ENCODE data around the gene ALPP. TPM values are rescaled to one million over a fixed set of nuclear protein-coding genes. Genes with fewer than 3 reads are reported as not detected.
A peak's percentile ranks its signal among the peaks of the same experiment; 100 is the strongest.
"Not testable (repeated sequence)": the region's sequence is repeated elsewhere in the genome, so short reads cannot be mapped to it uniquely, and the experiment has no call there.

Gene ALPP
- total and polyA plus RNA-seq, 2 experiments from 2014 or later: not detected

- Histone ChIP-seq H3K27ac (no peak overlapping the region), H3K4me1 (ENCODE audit: insufficient read depth) (peaks cover 4% of the 10 kb centered on the region; the same call in 1 of the 2 replicates), H3K9me3 (ENCODE audit: low read depth) (no peaks in the 10 kb centered on the region), H3K36me3 (ENCODE audit: low read depth) (no peaks in the 10 kb centered on the region), H3K4me2 (ENCODE audit: unreplicated experiment) (no peak overlapping the region), H3F3A (ENCODE audit: insufficient read depth) (no peaks in the 10 kb centered on the region), H3K4me3 (no peak overlapping the region), H3K27me3 (replicated peaks; ENCODE audit: insufficient read depth) (peaks cover 73% of the 10 kb centered on the region), H4K20me1 (ENCODE audit: insufficient read depth) (no peaks in the 10 kb centered on the region), H2AFZ (no peak overlapping the region), H3K9me2 (ENCODE audit: insufficient read depth) (no peaks in the 10 kb centered on the region), H3K9ac (no peak overlapping the region), H3K79me2 (ENCODE audit: insufficient read depth) (no peaks in the 10 kb centered on the region)
- in situ Hi-C loops (cut with MboI): no loop called here
- WGBS, 2 experiments (ENCODE audit: low coverage in 1 of 2, low lambda C conversion rate in 2 of 2, missing lambda C conversion rate in 2 of 2): 3 to 9% methylated on average over 6 of the region's 6 CpGs
- DNase-seq: peak; percentile 33
- no peak for TF ChIP-seq EZH2 (IDR thresholded peaks at IDR 0.05; ENCODE audit: insufficient read depth, poor library complexity, severe bottlenecking)
- TF ChIP-seq EZH2phosphoT487 (IDR thresholded peaks at IDR 0.05; ENCODE audit: insufficient read depth, low read depth): no peak
Observed at GRCh38 chr2:232389327-232389726, 10.8 kb downstream of the ALPP start.

- H3F3A ChIP-seq (ENCODE audit: insufficient read depth): no peaks in the 10 kb centered on the region
- H3K27ac ChIP-seq: no peak overlapping the region
- H3K27me3 ChIP-seq (replicated peaks; ENCODE audit: insufficient read depth): peaks cover 73% of the 10 kb centered on the region
- H3K36me3 ChIP-seq (ENCODE audit: low read depth): no peaks in the 10 kb centered on the region
- H3K9ac ChIP-seq: no peak overlapping the region
- H2AFZ ChIP-seq: no peak overlapping the region
- in situ Hi-C loops (cut with MboI): no loop called here
- no peaks in the 10 kb centered on the region for H3K9me3 ChIP-seq (ENCODE audit: low read depth)
- no peaks in the 10 kb centered on the region for H4K20me1 ChIP-seq (ENCODE audit: insufficient read depth)
- no peak overlapping the region for H3K4me2 ChIP-seq (ENCODE audit: unreplicated experiment)
- 56 to 62% methylated on average over 3 of the region's 3 CpGs for WGBS, 2 experiments (ENCODE audit: low coverage in 1 of 2, low lambda C conversion rate in 2 of 2, missing lambda C conversion rate in 2 of 2)
- no peaks in the 10 kb centered on the region for H3K4me1 ChIP-seq (ENCODE audit: insufficient read depth)
- H3K79me2 ChIP-seq (ENCODE audit: insufficient read depth): no peaks in the 10 kb centered on the region
- no peak for DNase-seq
- TF ChIP-seq EZH2phosphoT487 (IDR thresholded peaks at IDR 0.05; ENCODE audit: insufficient read depth, low read depth): no peak
- TF ChIP-seq EZH2 (IDR thresholded peaks at IDR 0.05; ENCODE audit: insufficient read depth, poor library complexity, severe bottlenecking): no peak
- no peak overlapping the region for H3K4me3 ChIP-seq
- H3K9me2 ChIP-seq (ENCODE audit: insufficient read depth): no peaks in the 10 kb centered on the region
Observed at GRCh38 chr2:232390661-232391060, 12.1 kb downstream of the ALPP start.

GRCh38 chr2:232393556-232393955 lies 15.0 kb downstream of the ALPP start:
- no peak for DNase-seq
- no peaks in the 10 kb centered on the region for H3K4me1 ChIP-seq (ENCODE audit: insufficient read depth)
- H3K27me3 ChIP-seq (replicated peaks; ENCODE audit: insufficient read depth): peaks cover 54% of the 10 kb centered on the region
- H3K79me2 ChIP-seq (ENCODE audit: insufficient read depth): no peaks in the 10 kb centered on the region
- in situ Hi-C loops (cut with MboI): no loop called here
- no peaks in the 10 kb centered on the region for H4K20me1 ChIP-seq (ENCODE audit: insufficient read depth)
- WGBS, 2 experiments (ENCODE audit: low coverage in 1 of 2, low lambda C conversion rate in 2 of 2, missing lambda C conversion rate in 2 of 2): 78 to 81% methylated on average over 8 of the region's 8 CpGs
- H3K4me3 ChIP-seq: no peak overlapping the region
- no peak overlapping the region for H3K4me2 ChIP-seq (ENCODE audit: unreplicated experiment)
- H3K9ac ChIP-seq: no peak overlapping the region
- TF ChIP-seq EZH2 (IDR thresholded peaks at IDR 0.05; ENCODE audit: insufficient read depth, poor library complexity, severe bottlenecking) (no peak), EZH2phosphoT487 (IDR thresholded peaks at IDR 0.05; ENCODE audit: insufficient read depth, low read depth) (no peak)
- H3K36me3 ChIP-seq (ENCODE audit: low read depth): no peaks in the 10 kb centered on the region
- no peak overlapping the region for H3K27ac ChIP-seq
- no peaks in the 10 kb centered on the region for H3F3A ChIP-seq (ENCODE audit: insufficient read depth)
- no peaks in the 10 kb centered on the region for H3K9me3 ChIP-seq (ENCODE audit: low read depth)
- H3K9me2 ChIP-seq (ENCODE audit: insufficient read depth): no peaks in the 10 kb centered on the region
- no peak overlapping the region for H2AFZ ChIP-seq

- H3K4me1 ChIP-seq (ENCODE audit: insufficient read depth); DNase-seq; H3K4me2 ChIP-seq (ENCODE audit: unreplicated experiment); H3K9me3 ChIP-seq (ENCODE audit: low read depth); H3K27ac ChIP-seq; H3K36me3 ChIP-seq (ENCODE audit: low read depth); in situ Hi-C loops (cut with MboI); H4K20me1 ChIP-seq (ENCODE audit: insufficient read depth); H3K9me2 ChIP-seq (ENCODE audit: insufficient read depth); H2AFZ ChIP-seq; H3K9ac ChIP-seq; H3K79me2 ChIP-seq (ENCODE audit: insufficient read depth); H3F3A ChIP-seq (ENCODE audit: insufficient read depth); H3K4me3 ChIP-seq: not testable (repeated sequence)
- 75 to 85% methylated on average over 7 of the region's 7 CpGs for WGBS, 2 experiments (ENCODE audit: low coverage in 1 of 2, low lambda C conversion rate in 2 of 2, missing lambda C conversion rate in 2 of 2)
- peaks cover 51% of the 10 kb centered on the region for H3K27me3 ChIP-seq (replicated peaks; ENCODE audit: insufficient read depth)
Observed at GRCh38 chr2:232394431-232394830, 15.9 kb downstream of the ALPP start.

GRCh38 chr2:232395586-232395985 lies 17.0 kb downstream of the ALPP start:
- Histone ChIP-seq H3K36me3 (ENCODE audit: low read depth) (no peaks in the 10 kb centered on the region), H3K27me3 (replicated peaks; ENCODE audit: insufficient read depth) (peaks cover 48% of the 10 kb centered on the region), H3F3A (ENCODE audit: insufficient read depth) (no peaks in the 10 kb centered on the region), H3K4me2 (ENCODE audit: unreplicated experiment) (no peak overlapping the region), H3K9me2 (ENCODE audit: insufficient read depth) (no peaks in the 10 kb centered on the region), H3K4me1 (ENCODE audit: insufficient read depth) (no peaks in the 10 kb centered on the region), H2AFZ (no peak overlapping the region), H3K79me2 (ENCODE audit: insufficient read depth) (no peaks in the 10 kb centered on the region), H3K4me3 (no peak overlapping the region), H3K9ac (no peak overlapping the region), H3K9me3 (ENCODE audit: low read depth) (no peaks in the 10 kb centered on the region), H3K27ac (no peak overlapping the region), H4K20me1 (ENCODE audit: insufficient read depth) (no peaks in the 10 kb centered on the region)
- 77 to 91% methylated on average over 1 of the region's 1 CpG for WGBS, 2 experiments (ENCODE audit: low coverage in 1 of 2, low lambda C conversion rate in 2 of 2, missing lambda C conversion rate in 2 of 2)
- in situ Hi-C loops (cut with MboI): no loop called here
- no peak for TF ChIP-seq EZH2 (IDR thresholded peaks at IDR 0.05; ENCODE audit: insufficient read depth, poor library complexity, severe bottlenecking)
- TF ChIP-seq EZH2phosphoT487 (IDR thresholded peaks at IDR 0.05; ENCODE audit: insufficient read depth, low read depth): no peak
- DNase-seq: no peak

All from GM23248 (cell line).